Measurements from ENCODE around the gene CD163.

GRCh38 chr12:7441216-7441615 lies 62.4 kb downstream of the CD163 start:
- TF ChIP-seq EZH2 (IDR thresholded peaks at IDR 0.05; ENCODE audit: insufficient read depth, poor library complexity, severe bottlenecking), result no peak
- TF ChIP-seq EZH2phosphoT487 (IDR thresholded peaks at IDR 0.05; ENCODE audit: insufficient read depth, low read depth), result no peak

All from GM23248 (cell line).